ENCODE measurements around the gene PAQR7. TPM values are rescaled to one million over a fixed set of nuclear protein-coding genes. Genes with fewer than 3 reads are reported as not detected.

Gene PAQR7
- total RNA-seq, 1 donor from 2014 or later = 9.4 TPM

DNA sequence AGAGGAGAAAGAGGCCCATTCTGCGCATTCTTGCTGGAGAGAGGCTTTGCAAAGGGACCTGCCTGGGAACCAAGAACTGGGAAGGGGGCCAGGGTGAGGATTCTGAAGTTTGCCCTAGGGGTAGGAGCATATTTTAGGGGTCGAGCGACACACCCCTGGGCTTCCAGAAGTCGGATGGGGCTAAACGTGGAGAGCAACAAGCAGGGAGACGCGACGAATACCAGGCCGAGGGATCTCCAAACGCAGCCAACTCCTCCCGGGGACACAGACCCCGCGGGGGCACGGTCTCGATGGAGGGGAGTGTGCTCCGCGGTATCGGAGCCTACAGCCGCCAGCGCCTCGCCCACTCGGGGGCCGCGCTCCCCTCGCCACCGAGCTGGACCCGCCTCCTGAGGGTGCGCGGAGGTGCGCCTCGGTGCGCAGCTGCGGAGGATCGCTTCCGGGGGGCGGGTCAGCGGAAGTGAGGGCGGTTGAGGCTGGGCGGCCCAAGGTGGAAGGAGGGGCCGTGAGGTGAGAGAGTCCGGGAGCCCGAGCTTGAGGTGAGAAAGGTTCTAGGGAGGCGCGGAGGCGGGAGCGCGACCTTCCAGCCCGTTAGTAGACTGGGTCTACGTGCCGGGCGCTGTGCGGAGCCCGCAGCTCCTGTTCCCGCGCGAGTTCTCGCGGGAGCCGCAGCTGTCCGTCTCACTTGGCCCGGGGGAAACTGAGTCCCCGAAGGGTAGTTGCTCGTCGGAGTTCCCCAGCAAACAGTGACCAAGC, 55.8 kb downstream of the PAQR7 start, which contains the start of gene MTFR1L:
Gene MTFR1L (plus strand): TSS at position 464 of the 756 bp plus-strand sequence. CDS start 3,151 bp downstream, outside the sequence.
- TF ChIP-seq, protein P1, sequence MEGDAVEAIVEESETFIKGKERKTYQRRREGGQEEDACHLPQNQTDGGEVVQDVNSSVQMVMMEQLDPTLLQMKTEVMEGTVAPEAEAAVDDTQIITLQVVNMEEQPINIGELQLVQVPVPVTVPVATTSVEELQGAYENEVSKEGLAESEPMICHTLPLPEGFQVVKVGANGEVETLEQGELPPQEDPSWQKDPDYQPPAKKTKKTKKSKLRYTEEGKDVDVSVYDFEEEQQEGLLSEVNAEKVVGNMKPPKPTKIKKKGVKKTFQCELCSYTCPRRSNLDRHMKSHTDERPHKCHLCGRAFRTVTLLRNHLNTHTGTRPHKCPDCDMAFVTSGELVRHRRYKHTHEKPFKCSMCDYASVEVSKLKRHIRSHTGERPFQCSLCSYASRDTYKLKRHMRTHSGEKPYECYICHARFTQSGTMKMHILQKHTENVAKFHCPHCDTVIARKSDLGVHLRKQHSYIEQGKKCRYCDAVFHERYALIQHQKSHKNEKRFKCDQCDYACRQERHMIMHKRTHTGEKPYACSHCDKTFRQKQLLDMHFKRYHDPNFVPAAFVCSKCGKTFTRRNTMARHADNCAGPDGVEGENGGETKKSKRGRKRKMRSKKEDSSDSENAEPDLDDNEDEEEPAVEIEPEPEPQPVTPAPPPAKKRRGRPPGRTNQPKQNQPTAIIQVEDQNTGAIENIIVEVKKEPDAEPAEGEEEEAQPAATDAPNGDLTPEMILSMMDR (conservative IDR thresholded peaks at IDR 0.05; ENCODE audit: low read depth, low read length) = no peak
- H3K4me3 ChIP-seq (ENCODE audit: low read depth, low read length) = peak within 1 kb of the TSS; percentile 94
- no peak for DNase-seq (ENCODE audit: low read depth)

DNA sequence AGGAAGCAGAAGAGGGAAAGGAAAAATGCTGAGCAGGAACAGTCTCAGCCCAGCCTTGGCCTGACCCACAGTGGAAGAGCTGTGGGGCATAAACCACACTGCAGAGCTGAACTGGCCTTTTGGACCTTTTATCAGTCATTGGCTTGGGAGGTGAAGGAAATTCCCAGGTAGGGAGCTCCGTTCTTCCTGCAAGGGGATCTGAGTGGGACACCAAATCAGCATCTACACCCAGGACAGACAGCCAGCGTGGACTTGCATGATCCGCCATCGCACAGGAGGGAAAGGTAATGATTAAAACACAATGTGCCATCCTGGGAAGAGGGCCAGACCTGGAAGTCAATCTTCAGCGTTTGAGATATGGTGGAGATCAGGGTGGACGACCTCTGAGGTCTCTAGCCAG, 56.9 kb downstream of the PAQR7 start:
- TF ChIP-seq, protein P1 (conservative IDR thresholded peaks at IDR 0.05; ENCODE audit: low read depth, low read length) = no peak
- H3K4me3 ChIP-seq (ENCODE audit: low read depth, low read length) = peak overlapping the region; percentile 94
- no peak for DNase-seq (ENCODE audit: low read depth)

DNA sequence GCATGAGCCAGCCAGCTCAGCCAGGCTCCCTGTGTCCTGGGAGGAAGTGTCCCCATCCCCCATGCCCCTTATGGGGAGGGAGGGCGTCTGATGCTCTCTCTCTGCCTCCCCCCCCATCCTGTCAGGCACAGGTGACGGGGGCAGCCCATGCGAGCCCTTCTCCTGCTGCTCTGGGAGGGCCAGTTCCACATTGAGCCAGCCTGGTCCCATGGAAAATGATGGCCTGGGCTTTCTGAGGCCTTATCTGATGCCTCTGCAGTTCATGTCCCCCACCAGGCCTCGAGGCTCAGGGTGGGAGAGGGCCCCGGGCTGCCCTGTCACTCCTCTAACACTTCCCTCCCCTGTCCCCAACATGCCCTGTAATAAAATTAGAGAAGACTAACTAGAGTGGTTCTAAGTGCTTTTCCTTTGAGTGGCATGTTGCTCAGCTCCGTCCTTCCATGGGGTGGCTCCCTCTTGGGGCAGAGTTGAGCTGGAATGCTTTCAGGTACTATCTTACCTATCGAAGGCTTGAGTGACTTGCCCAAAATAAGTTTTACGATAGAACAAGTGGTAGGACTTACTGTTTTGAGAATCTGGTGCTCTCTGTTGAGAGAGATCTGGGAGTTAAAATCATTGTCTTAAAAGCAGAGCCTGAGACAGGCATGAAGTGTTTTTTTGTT, 57.5 kb downstream of the PAQR7 start:
- no peak overlapping the region for H3K4me3 ChIP-seq (ENCODE audit: low read depth, low read length)
- TF ChIP-seq, protein P1 (conservative IDR thresholded peaks at IDR 0.05; ENCODE audit: low read depth, low read length) = peak; percentile 46
- DNase-seq (ENCODE audit: low read depth) = no peak

DNA sequence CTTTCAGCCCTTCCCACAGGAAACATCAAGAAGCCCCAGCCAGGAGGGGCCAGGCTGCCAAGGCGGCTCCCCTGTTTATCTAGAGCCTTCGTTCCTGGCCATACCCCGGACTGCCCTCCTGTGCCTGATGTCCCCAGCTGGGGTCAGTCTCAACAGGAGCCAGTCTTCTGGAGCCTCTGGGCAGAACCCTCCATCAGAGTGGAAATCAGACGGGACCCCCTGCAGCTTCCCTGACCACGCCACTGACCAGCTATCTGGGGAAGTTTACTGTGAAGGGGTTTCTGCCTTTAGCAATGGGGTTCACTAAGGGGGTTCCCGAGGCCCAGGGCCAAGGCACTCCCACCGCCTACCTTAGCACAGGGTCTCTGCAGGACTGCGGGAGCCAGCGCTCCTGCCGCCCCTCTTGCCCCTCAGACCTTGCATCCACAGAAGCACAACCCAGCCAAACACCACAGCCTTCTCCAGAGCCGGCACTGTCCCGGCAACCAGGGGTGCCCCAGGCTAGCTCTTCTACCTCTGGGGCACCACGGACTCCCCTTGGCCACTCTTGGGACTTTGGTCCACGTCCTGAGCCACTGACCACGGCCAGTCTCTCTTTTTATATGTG, 59.3 kb downstream of the PAQR7 start:
- no peak for DNase-seq (ENCODE audit: low read depth)
- H3K4me3 ChIP-seq (ENCODE audit: low read depth, low read length) = no peak overlapping the region
- TF ChIP-seq, protein P1 (conservative IDR thresholded peaks at IDR 0.05; ENCODE audit: low read depth, low read length) = no peak

DNA sequence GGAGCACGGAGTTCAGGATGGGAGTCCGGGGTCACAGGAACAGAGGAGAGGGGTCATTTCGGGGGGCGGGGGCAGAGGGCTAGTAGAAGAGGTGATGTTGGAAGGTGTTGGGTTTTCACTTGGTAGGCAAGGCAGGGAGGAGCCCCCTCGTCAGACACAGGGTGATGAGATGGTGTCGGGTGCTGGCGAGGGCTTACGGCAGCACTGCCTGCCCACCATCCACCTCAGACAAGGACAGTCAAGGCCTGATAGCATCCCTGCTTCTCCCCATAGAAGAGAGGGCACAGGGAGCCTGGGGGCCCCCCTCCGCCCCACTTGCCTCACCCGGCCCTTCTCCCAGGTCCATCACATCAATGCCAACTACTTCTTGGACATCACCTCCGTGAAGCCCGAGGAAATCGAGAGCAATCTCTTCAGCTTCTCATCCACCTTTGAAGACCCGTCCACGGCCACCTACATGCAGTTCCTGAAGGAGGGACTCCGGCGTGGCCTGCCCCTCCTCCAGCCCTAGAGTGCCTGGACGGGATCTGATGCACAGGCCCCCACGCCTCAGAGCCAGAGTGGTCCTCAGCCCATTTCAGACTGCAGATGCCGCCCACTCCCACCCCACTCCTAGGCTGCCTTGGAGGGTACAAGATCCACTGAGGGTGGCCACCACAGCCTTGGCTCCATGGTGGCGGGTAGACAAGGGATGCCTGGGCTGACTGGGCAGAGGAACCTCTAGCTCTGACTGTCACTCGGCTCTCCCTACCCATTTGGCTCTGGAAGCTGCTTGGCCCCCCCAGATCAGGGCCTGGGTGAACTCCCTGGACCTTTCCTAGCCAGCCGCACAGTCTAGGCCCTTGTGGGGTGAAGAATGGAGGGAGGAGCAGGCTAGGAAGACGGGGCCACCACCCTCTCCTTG, 60.0 kb downstream of the PAQR7 start:
- TF ChIP-seq, protein P1 (conservative IDR thresholded peaks at IDR 0.05; ENCODE audit: low read depth, low read length) = no peak
- no peak overlapping the region for H3K4me3 ChIP-seq (ENCODE audit: low read depth, low read length)
- no peak for DNase-seq (ENCODE audit: low read depth)

DNA sequence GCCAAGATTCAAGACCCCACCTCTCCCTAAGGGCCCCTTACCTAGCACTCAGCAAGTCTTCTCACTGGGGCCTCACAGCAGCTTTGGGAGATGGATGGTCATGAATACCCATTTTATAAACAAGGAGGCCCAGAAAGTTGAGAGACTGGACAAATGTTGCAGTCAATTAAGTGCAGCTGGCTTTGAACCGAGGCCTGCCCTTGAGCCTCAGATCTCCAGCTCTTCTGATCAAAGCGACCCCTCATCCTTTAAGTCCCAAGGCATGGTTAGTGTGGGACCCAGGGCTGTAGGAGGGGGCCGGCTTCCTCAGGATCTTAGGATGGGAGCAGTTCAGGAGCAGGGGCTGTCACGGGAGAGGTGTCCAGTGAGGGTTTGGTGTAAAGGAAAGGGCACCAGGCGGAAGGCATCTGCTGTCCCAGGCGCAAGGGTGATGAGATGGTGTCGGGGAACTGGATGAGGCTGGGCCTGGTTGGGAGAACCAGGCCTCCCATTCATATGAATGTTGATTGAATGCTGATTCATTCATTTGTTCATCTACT, 60.9 kb downstream of the PAQR7 start:
- no peak for DNase-seq (ENCODE audit: low read depth)
- TF ChIP-seq, protein P1 (conservative IDR thresholded peaks at IDR 0.05; ENCODE audit: low read depth, low read length) = no peak
- no peak overlapping the region for H3K4me3 ChIP-seq (ENCODE audit: low read depth, low read length)

Data from epithelial cell of proximal tubule (primary cell).